Stomach smooth muscle (tissue), 2 donors: ENCODE measurements around the gene LZTR1.

ENCODE experiments used
- H3K27ac ChIP-seq: one replicate; pipeline ENCODE4 v1.7.0; 2013; ENCODE audit warnings: mild to moderate bottlenecking, low read length, inconsistent platforms
- H3K27me3 ChIP-seq, 2 donors: one replicate each; pipeline ENCODE4 v1.7.0; 2013; ENCODE audit warnings: low read length in 2 of 2; ENCODE audit not compliant: insufficient read depth in 2 of 2, control insufficient read depth in 1 of 2
- H3K36me3 ChIP-seq, 2 donors: one replicate each; pipeline ENCODE4 v1.7.0; 2013; ENCODE audit warnings: low read length in 2 of 2; ENCODE audit not compliant: control insufficient read depth in 2 of 2, insufficient read depth in 2 of 2
- H3K4me1 ChIP-seq: one replicate; pipeline ENCODE4 v1.7.0; 2013; ENCODE audit warnings: low read length; ENCODE audit not compliant: control insufficient read depth, insufficient read depth
- H3K4me3 ChIP-seq, 2 donors: one replicate each; pipeline ENCODE4 v1.7.0; 2013; ENCODE audit warnings: low read length in 2 of 2
- H3K9ac ChIP-seq, 2 donors: one replicate each; pipeline ENCODE4 v1.7.0; 2013; ENCODE audit warnings: low read length in 2 of 2, mild to moderate bottlenecking in 1 of 2
- H3K9me3 ChIP-seq, 2 donors: one replicate each; pipeline ENCODE4 v1.7.0; 2013; ENCODE audit warnings: low read length in 2 of 2; ENCODE audit not compliant: control insufficient read depth in 2 of 2
- donor health status: healthy.
- donor health status: Pancreatic carcinoma.

Gene LZTR1

GRCh38 chr22:20951932-20952380, 30.1 kb upstream of the LZTR1 start:
- Histone ChIP-seq H3K36me3 (peaks cover 31 to 35% of the 10 kb centered on the region in 2 donors), H3K27ac (no peak overlapping the region)

GRCh38 chr22:20952544-20953341, 29.4 kb upstream of the LZTR1 start:
- H3K4me1 ChIP-seq, result peaks cover 8% of the 10 kb centered on the region
- no peak overlapping the region for H3K9ac ChIP-seq
- H3K27me3 ChIP-seq, result no peaks in the 10 kb centered on the region
- no peak overlapping the region for H3K4me3 ChIP-seq
- no peaks in the 10 kb centered on the region for H3K9me3 ChIP-seq
- H3K27ac ChIP-seq, result no peak overlapping the region
- peaks cover 31 to 35% of the 10 kb centered on the region in 2 donors for H3K36me3 ChIP-seq

More at GRCh38 chr22:20951932-20952380, 30.1 kb upstream of the LZTR1 start:
- no peak overlapping the region for H3K4me3 ChIP-seq
- no peaks in the 10 kb centered on the region for H3K9me3 ChIP-seq
- H3K9ac ChIP-seq, result no peak overlapping the region
- peaks cover 4% of the 10 kb centered on the region for H3K4me1 ChIP-seq
- no peaks in the 10 kb centered on the region for H3K27me3 ChIP-seq

GRCh38 chr22:20953342-20953608, 28.8 kb upstream of the LZTR1 start:
- H3K4me3 ChIP-seq, result no peak overlapping the region
- peaks cover 13% of the 10 kb centered on the region for H3K4me1 ChIP-seq
- no peak overlapping the region for H3K9ac ChIP-seq
- H3K27me3 ChIP-seq, result no peaks in the 10 kb centered on the region
- no peak overlapping the region for H3K27ac ChIP-seq
- peaks cover 31 to 35% of the 10 kb centered on the region in 2 donors for H3K36me3 ChIP-seq
- no peaks in the 10 kb centered on the region for H3K9me3 ChIP-seq

GRCh38 chr22:20953668-20954500, 28.2 kb upstream of the LZTR1 start:
- peaks cover 31 to 35% of the 10 kb centered on the region in 2 donors for H3K36me3 ChIP-seq
- H3K27ac ChIP-seq, result no peak overlapping the region

GRCh38 chr22:20955548-20955947, 26.5 kb upstream of the LZTR1 start:
- H3K9ac ChIP-seq, result no peak overlapping the region
- H3K36me3 ChIP-seq, result peaks cover 25 to 27% of the 10 kb centered on the region in 2 donors
- H3K9me3 ChIP-seq, result no peaks in the 10 kb centered on the region
- H3K27ac ChIP-seq, result no peak overlapping the region
- H3K4me1 ChIP-seq, result peaks cover 15% of the 10 kb centered on the region
- no peaks in the 10 kb centered on the region for H3K27me3 ChIP-seq
- H3K4me3 ChIP-seq, result no peak overlapping the region

More at GRCh38 chr22:20953668-20954500, 28.2 kb upstream of the LZTR1 start:
- Histone ChIP-seq H3K4me3 (no peak overlapping the region), H3K27me3 (no peaks in the 10 kb centered on the region), H3K9me3 (no peaks in the 10 kb centered on the region), H3K4me1 (peaks cover 15% of the 10 kb centered on the region), H3K9ac (no peak overlapping the region)

GRCh38 chr22:20956258-20957101, 25.6 kb upstream of the LZTR1 start:
- peaks cover 15 to 18% of the 10 kb centered on the region in 2 donors for H3K36me3 ChIP-seq
- no peaks in the 10 kb centered on the region for H3K27me3 ChIP-seq
- peaks cover 15% of the 10 kb centered on the region for H3K4me1 ChIP-seq
- no peaks in the 10 kb centered on the region for H3K9me3 ChIP-seq
- H3K27ac ChIP-seq, result no peak overlapping the region
- peak overlapping the region; percentile 58 to 63 for H3K9ac ChIP-seq
- H3K4me3 ChIP-seq, result peak overlapping the region; percentile 63 to 82

GRCh38 chr22:20957102-20957682, 24.9 kb upstream of the LZTR1 start:
- no peak overlapping the region for H3K27ac ChIP-seq
- H3K4me3 ChIP-seq, result peak overlapping the region; percentile 63 to 82
- peaks cover 15% of the 10 kb centered on the region for H3K4me1 ChIP-seq
- no peaks in the 10 kb centered on the region for H3K9me3 ChIP-seq
- H3K36me3 ChIP-seq, result peaks cover 9 to 12% of the 10 kb centered on the region in 2 donors
- H3K27me3 ChIP-seq, result no peaks in the 10 kb centered on the region
- H3K9ac ChIP-seq, result peak overlapping the region; percentile 58 to 63

- Histone ChIP-seq H3K9ac (peak overlapping the region; percentile 47 to 63), H3K36me3 (peaks cover 4 to 7% of the 10 kb centered on the region in 2 donors), H3K27ac (no peak overlapping the region), H3K4me3 (peak overlapping the region; percentile 63 to 82), H3K27me3 (peaks cover 0 to 2% of the 10 kb centered on the region in 2 donors), H3K4me1 (peaks cover 15% of the 10 kb centered on the region), H3K9me3 (no peaks in the 10 kb centered on the region)
Measured at GRCh38 chr22:20957683-20958431, 24.2 kb upstream of the LZTR1 start.

GRCh38 chr22:20959578-20960461, 22.3 kb upstream of the LZTR1 start:
- Histone ChIP-seq H3K27me3 (peaks cover 0 to 12% of the 10 kb centered on the region in 2 donors), H3K9me3 (no peaks in the 10 kb centered on the region), H3K9ac (no peak overlapping the region), H3K36me3 (no peaks in the 10 kb centered on the region), H3K4me1 (peaks cover 19% of the 10 kb centered on the region), H3K27ac (no peak overlapping the region), H3K4me3 (no peak overlapping the region)
